GM19467 (cell line): ENCODE data around the gene FOXN3.

Experiments
- ATAC-seq: cut with Tn5 transposase; IDR thresholded peaks from one replicate; pipeline ENCODE4 v1.9.1; 2021; ENCODE audit warnings: mild to moderate bottlenecking, moderate library complexity; ENCODE audit not compliant: unreplicated experiment

The FOXN3 gene

GRCh38 chr14:89284333-89285058 is 132.5 kb downstream of the FOXN3 start:
- no peak for ATAC-seq

GRCh38 chr14:89283327-89284060 is 133.5 kb downstream of the FOXN3 start:
- ATAC-seq, result peak; percentile 75

- ATAC-seq, result no peak
Measured at GRCh38 chr14:89282191-89282590, 134.8 kb downstream of the FOXN3 start.

- no peak for ATAC-seq
Measured at GRCh38 chr14:89280600-89280999, 136.4 kb downstream of the FOXN3 start.

GRCh38 chr14:89279649-89280232 is 137.3 kb downstream of the FOXN3 start:
- ATAC-seq, result no peak

GRCh38 chr14:89277203-89277602 is 139.8 kb downstream of the FOXN3 start:
- no peak for ATAC-seq

GRCh38 chr14:89276424-89276975 is 140.5 kb downstream of the FOXN3 start:
- ATAC-seq, result peak; percentile 87

- no peak for ATAC-seq
Measured at GRCh38 chr14:89270439-89271227, 146.4 kb downstream of the FOXN3 start.

GRCh38 chr14:89269404-89269803 is 147.6 kb downstream of the FOXN3 start:
- ATAC-seq, result no peak

GRCh38 chr14:89268514-89268913 is 148.5 kb downstream of the FOXN3 start:
- no peak for ATAC-seq

- no peak for ATAC-seq
Measured at GRCh38 chr14:89267656-89268055, 149.4 kb downstream of the FOXN3 start.

GRCh38 chr14:89267163-89267562 is 149.9 kb downstream of the FOXN3 start:
- ATAC-seq, result no peak

GRCh38 chr14:89266754-89267153 is 150.3 kb downstream of the FOXN3 start:
- no peak for ATAC-seq

GRCh38 chr14:89265234-89265633 is 151.8 kb downstream of the FOXN3 start:
- no peak for ATAC-seq

GRCh38 chr14:89264196-89264800 is 152.7 kb downstream of the FOXN3 start:
- ATAC-seq, result no peak

- ATAC-seq, result no peak
Measured at GRCh38 chr14:89262041-89262440, 155.0 kb downstream of the FOXN3 start.

GRCh38 chr14:89260898-89261297 is 156.1 kb downstream of the FOXN3 start:
- ATAC-seq, result no peak

GRCh38 chr14:89259951-89260609 is 157.0 kb downstream of the FOXN3 start:
- ATAC-seq, result no peak

GRCh38 chr14:89258728-89259273 is 158.2 kb downstream of the FOXN3 start:
- ATAC-seq, result no peak

- no peak for ATAC-seq
Measured at GRCh38 chr14:89256951-89257350, 160.1 kb downstream of the FOXN3 start.
